MM.1S (cell line): Measurements from ENCODE around the gene STMN3.
"Not testable (repeated sequence)": the region's sequence is repeated elsewhere in the genome, so short reads cannot be mapped to it uniquely, and the experiment has no call there.

Experiments
- DNase-seq: peaks from one replicate; pipeline ENCODE4 v3.0.0-alpha.2; 2015
- H2AFZ ChIP-seq: fragments of 300-600 bp; sonication (generic); 2 replicates; pipeline ENCODE4 v1.6.0; 2016; ENCODE audit warnings: antibody characterized with exemption, low read length
- H3F3A ChIP-seq: fragments of 300-600 bp; sonication (generic); 2 replicates; pipeline ENCODE4 v1.6.1; 2016; ENCODE audit warnings: mild to moderate bottlenecking, antibody characterized with exemption, low read length, moderate library complexity, mixed read lengths; ENCODE audit not compliant: insufficient read depth
- H3K27ac ChIP-seq: fragments of 300-600 bp; sonication (generic); 2 replicates; pipeline ENCODE4 v1.5.1; 2016; ENCODE audit warnings: mild to moderate bottlenecking, low read length
- H3K27me3 ChIP-seq: fragments of 300-600 bp; sonication (generic); replicated peaks from 2 replicates; pipeline ENCODE4 v1.6.0; 2016; ENCODE audit warnings: low read length; ENCODE audit not compliant: insufficient read depth
- H3K36me3 ChIP-seq: fragments of 300-600 bp; sonication (generic); replicated peaks from 2 replicates; pipeline ENCODE4 v1.6.1; 2016; ENCODE audit warnings: mild to moderate bottlenecking, low read length, mixed read lengths; ENCODE audit not compliant: insufficient read depth
- H3K4me1 ChIP-seq: fragments of 300-600 bp; sonication (generic); 2 replicates; pipeline ENCODE4 v1.6.1; 2016; ENCODE audit warnings: low read length, mixed read lengths
- H3K4me2 ChIP-seq: fragments of 300-600 bp; sonication (generic); 2 replicates; pipeline ENCODE4 v1.6.0; 2016; ENCODE audit warnings: low read depth, low read length
- H3K4me3 ChIP-seq: fragments of 300-600 bp; sonication (generic); 2 replicates; pipeline ENCODE4 v1.5.1; 2016; ENCODE audit warnings: low read length, mixed read lengths
- H3K79me2 ChIP-seq: fragments of 300-600 bp; sonication (generic); 2 replicates; pipeline ENCODE4 v1.6.1; 2016; ENCODE audit warnings: mixed run types, low read length, mixed read lengths
- H3K9ac ChIP-seq: fragments of 300-600 bp; sonication (generic); 2 replicates; pipeline ENCODE4 v1.6.1; 2016; ENCODE audit warnings: low read length, mixed read lengths
- H3K9me2 ChIP-seq: fragments of 300-600 bp; sonication (generic); replicated peaks from 2 replicates; pipeline ENCODE4 v1.6.1; 2016; ENCODE audit warnings: mild to moderate bottlenecking, low read length, mixed read lengths; ENCODE audit not compliant: insufficient read depth
- H3K9me3 ChIP-seq: fragments of 300-600 bp; sonication (generic); replicated peaks from 2 replicates; pipeline ENCODE4 v1.6.1; 2016; ENCODE audit warnings: mild to moderate bottlenecking, low read length, mixed read lengths; ENCODE audit not compliant: insufficient read depth
- H4K20me1 ChIP-seq: fragments of 300-600 bp; sonication (generic); 2 replicates; pipeline ENCODE4 v1.6.1; 2016; ENCODE audit warnings: mild to moderate bottlenecking, low read length, moderate library complexity, mixed read lengths; ENCODE audit not compliant: insufficient read depth
- EZH2 ChIP-seq: fragments of 300-600 bp; sonication (generic); optimal IDR thresholded peaks from 2 replicates; pipeline ENCODE3; 2017; ENCODE audit warnings: low read depth, mild to moderate bottlenecking, antibody characterized with exemption, low read length, mixed read lengths
- EZH2phosphoT487 ChIP-seq: fragments of 300-600 bp; sonication (generic); IDR thresholded peaks from 2 replicates; pipeline ENCODE4 v1.6.1; 2018; ENCODE audit warnings: antibody characterized with exemption, low read length
- TF ChIP-seq, protein P1 (sequence below): fragments of 300-600 bp; sonication (generic); IDR thresholded peaks from 2 replicates; pipeline ENCODE4 v1.5.1; 2016; ENCODE audit warnings: antibody characterized with exemption, low read length, mixed read lengths

STMN3 gene

DNA sequence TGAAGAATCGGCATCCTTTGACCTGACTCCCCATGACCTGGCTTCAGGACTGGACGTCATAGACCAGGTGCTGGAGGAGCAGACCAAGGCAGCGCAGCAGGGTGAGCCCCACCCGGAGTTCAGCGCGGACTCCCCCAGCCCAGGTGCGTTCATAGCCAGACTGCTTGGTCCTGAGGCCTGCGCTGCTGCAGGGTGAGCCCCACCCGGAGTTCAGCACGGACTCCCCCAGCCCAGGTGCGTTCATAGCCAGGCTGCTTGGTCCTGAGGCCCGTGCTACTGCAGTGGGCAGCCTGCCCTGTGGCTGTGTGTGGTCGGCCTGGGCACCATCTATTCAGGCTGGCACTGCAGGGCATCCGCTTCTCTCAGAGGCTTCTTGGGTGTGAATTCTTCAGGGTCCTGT lies 20.7 kb upstream of the STMN3 start:
- H3K4me2 ChIP-seq, result no peak overlapping the region
- no peaks in the 10 kb centered on the region for H3F3A ChIP-seq
- no peak overlapping the region for H3K4me3 ChIP-seq
- H3K9ac ChIP-seq, result no peak overlapping the region
- H3K27me3 ChIP-seq, result no peaks in the 10 kb centered on the region
- no peak for DNase-seq
- no peaks in the 10 kb centered on the region for H3K9me2 ChIP-seq
- H3K27ac ChIP-seq, result no peak overlapping the region
- no peaks in the 10 kb centered on the region for H3K4me1 ChIP-seq
- H3K9me3 ChIP-seq, result no peaks in the 10 kb centered on the region
- no peak for TF ChIP-seq EZH2
- TF ChIP-seq, protein P1, sequence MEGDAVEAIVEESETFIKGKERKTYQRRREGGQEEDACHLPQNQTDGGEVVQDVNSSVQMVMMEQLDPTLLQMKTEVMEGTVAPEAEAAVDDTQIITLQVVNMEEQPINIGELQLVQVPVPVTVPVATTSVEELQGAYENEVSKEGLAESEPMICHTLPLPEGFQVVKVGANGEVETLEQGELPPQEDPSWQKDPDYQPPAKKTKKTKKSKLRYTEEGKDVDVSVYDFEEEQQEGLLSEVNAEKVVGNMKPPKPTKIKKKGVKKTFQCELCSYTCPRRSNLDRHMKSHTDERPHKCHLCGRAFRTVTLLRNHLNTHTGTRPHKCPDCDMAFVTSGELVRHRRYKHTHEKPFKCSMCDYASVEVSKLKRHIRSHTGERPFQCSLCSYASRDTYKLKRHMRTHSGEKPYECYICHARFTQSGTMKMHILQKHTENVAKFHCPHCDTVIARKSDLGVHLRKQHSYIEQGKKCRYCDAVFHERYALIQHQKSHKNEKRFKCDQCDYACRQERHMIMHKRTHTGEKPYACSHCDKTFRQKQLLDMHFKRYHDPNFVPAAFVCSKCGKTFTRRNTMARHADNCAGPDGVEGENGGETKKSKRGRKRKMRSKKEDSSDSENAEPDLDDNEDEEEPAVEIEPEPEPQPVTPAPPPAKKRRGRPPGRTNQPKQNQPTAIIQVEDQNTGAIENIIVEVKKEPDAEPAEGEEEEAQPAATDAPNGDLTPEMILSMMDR, result no peak
- no peaks in the 10 kb centered on the region for H4K20me1 ChIP-seq
- H3K36me3 ChIP-seq, result no peaks in the 10 kb centered on the region
- H3K79me2 ChIP-seq, result no peaks in the 10 kb centered on the region
- H2AFZ ChIP-seq, result no peak overlapping the region

DNA sequence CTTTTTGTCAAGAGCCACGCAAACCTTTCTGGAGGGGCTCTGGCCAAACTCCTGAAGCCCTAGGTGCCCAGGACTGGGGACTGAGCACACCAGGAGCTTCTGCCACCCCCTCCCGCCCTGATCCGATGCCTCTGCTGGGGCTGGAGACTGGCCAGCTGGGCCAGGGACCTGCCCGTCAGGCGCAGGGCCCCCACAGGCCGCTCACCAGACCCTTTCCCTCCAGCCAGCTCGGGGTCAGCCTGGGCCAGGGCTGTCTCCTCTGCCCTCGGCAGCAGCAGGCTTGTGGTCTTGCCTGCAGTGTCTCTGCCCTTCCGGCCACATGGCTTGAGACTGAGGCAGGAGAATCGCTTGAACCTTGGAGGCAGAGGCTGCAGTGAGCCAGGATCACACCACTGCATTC lies 19.4 kb upstream of the STMN3 start:
- H2AFZ ChIP-seq, result no peak overlapping the region
- no peak overlapping the region for H3K4me2 ChIP-seq
- no peaks in the 10 kb centered on the region for H3K9me3 ChIP-seq
- no peak overlapping the region for H3K4me3 ChIP-seq
- no peaks in the 10 kb centered on the region for H3K9me2 ChIP-seq
- no peaks in the 10 kb centered on the region for H4K20me1 ChIP-seq
- no peak overlapping the region for H3K9ac ChIP-seq
- H3K4me1 ChIP-seq, result no peaks in the 10 kb centered on the region
- H3K27ac ChIP-seq, result no peak overlapping the region
- no peak for DNase-seq
- H3K36me3 ChIP-seq, result no peaks in the 10 kb centered on the region
- no peaks in the 10 kb centered on the region for H3K79me2 ChIP-seq
- TF ChIP-seq EZH2, result no peak
- TF ChIP-seq EZH2phosphoT487, result no peak
- TF ChIP-seq, protein P1, result no peak
- H3K27me3 ChIP-seq, result no peaks in the 10 kb centered on the region
- H3F3A ChIP-seq, result no peaks in the 10 kb centered on the region

DNA sequence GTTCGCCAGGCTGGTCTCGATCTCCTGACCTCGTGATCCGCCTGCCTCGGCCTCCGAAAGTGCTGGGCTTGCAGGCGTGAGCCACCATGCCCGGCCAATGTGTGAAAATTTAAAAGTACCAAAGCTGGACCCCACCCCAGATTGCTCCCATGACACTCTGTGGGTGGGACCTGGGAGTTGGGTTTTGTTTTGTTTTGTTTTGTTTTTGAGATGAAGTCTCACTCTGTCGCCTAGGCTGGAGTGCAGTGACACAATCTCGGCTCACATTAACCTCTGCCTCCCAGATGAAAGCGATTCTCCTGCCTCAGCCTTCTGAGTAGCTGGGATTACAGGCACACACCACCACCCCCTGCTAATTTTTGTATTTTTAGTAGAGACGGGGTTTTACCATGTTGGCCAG lies 18.5 kb upstream of the STMN3 start:
- not testable (repeated sequence) for H3K4me1 ChIP-seq, H3K9me3 ChIP-seq, H3K36me3 ChIP-seq, H3K79me2 ChIP-seq, H4K20me1 ChIP-seq, H3K9ac ChIP-seq, H3K4me2 ChIP-seq, H3F3A ChIP-seq, H3K4me3 ChIP-seq, H3K9me2 ChIP-seq, H3K27me3 ChIP-seq, DNase-seq, H2AFZ ChIP-seq, H3K27ac ChIP-seq

DNA sequence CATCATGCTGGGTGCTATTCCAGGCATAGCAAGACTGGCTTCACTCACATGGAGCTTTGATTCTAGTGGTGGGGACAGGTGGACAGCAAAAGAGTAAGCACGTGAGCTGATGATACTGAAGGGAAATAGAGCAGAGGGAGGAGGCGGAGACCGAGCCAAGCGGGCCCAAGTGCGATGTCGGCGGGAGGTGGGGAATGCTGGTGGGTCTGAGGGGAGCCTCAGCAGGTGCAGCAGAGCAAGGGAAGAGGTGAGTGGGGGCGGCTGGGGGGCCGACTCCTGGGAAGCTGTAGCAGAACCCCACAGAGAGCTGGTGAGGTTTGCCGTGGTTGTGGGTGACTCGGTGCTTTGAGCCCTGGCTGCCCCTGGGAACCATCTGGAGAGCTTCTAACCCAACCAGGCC lies 15.1 kb upstream of the STMN3 start:
- no peaks in the 10 kb centered on the region for H3K9me2 ChIP-seq
- H3K27ac ChIP-seq, result no peak overlapping the region
- H3F3A ChIP-seq, result no peaks in the 10 kb centered on the region
- no peaks in the 10 kb centered on the region for H3K27me3 ChIP-seq
- H3K4me1 ChIP-seq, result no peaks in the 10 kb centered on the region
- no peak overlapping the region for H2AFZ ChIP-seq
- TF ChIP-seq EZH2, result no peak
- H3K79me2 ChIP-seq, result no peaks in the 10 kb centered on the region
- no peaks in the 10 kb centered on the region; the same call in 1 of the 2 replicates for H3K36me3 ChIP-seq
- no peak overlapping the region for H3K9ac ChIP-seq
- no peaks in the 10 kb centered on the region for H4K20me1 ChIP-seq
- H3K4me2 ChIP-seq, result no peak overlapping the region
- no peak overlapping the region for H3K4me3 ChIP-seq
- H3K9me3 ChIP-seq, result no peaks in the 10 kb centered on the region
- no peak for DNase-seq
